LHCN-M2 (cell line): ENCODE data around the gene RERG. TPM values are rescaled to one million over a fixed set of nuclear protein-coding genes. Genes with fewer than 3 reads are reported as not detected.
"Not testable (repeated sequence)": the region's sequence is repeated elsewhere in the genome, so short reads cannot be mapped to it uniquely, and the experiment has no call there.

Source experiments
- DNase-seq: peaks from one replicate; pipeline ENCODE4 v3.0.0-alpha.2; 2012; ENCODE audit warnings: low read depth
- total RNA-seq: library from RNA; depleted of rRNA; stranded (reverse); fragments of >200 nt; gene quantifications from 2 replicates; pipeline ENCODE4 v1.2.3, GENCODE V29; 2014

Gene RERG
- total RNA-seq, 1 experiment from 2014 or later: 5.3 TPM

- peak; percentile 40 for DNase-seq
Measured at GRCh38 chr12:15151161-15152091, 69.8 kb downstream of the RERG start.

DNA sequence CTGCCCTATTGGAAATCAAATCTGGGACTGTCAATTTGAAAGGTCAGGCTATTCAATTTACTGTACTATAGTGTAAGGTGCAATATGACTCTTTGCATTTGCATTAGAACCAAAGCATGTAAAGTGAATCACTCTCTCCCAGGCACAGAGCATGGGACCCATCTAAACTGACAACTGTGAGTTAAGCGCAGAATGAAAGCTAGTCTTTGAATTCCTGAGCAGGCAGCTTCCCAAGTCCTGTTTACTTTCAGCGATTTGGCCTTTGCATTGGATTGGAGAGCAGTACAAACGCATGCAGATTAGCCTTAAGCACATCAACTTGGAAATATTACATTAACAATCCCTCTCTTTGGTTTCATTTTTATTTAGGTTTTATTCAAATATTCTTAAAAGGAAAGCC is 74.6 kb downstream of the RERG start:
- DNase-seq: no peak

DNA sequence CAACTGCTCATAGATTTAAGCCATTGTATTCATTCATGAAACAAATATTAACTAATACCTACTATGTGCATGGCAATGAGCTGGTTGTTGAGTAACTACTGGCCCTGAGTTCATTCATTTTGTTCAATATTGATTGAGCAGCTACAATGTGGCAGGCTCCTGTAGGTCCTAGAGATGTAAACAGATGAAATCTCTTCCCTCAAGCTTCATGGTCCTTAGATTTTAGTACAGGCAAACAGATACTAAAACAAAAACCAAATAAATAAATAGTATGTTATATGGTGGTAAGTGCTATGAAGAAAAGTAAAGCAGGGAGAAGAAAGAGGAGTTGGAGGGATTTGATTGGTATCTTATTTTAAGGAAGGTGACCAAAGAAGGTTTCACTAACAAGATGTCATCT is 77.8 kb downstream of the RERG start:
- no peak for DNase-seq

DNA sequence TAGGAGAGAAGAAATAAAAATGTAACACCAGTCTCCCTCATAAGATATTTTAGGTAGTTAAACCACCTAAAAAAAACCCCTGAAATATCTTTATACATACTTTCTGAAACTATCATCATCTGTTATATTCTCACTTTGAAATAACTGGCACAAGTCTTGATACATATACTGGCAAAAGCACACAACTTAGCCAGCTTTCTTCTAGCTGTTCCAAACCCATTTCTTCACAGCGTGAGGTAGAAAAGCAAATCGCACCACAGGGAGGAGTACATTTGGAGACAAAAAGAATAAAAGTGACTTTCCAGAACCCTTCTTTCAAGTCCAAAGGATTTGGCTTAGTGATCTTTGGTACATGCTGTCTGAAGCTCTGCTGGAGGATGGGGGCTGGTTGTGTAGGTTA is 78.5 kb downstream of the RERG start:
- DNase-seq: no peak

- peak; percentile 90 for DNase-seq
Measured at GRCh38 chr12:15131431-15131830, 89.8 kb downstream of the RERG start.

GRCh38 chr12:15130541-15130940 is 90.7 kb downstream of the RERG start:
- no peak for DNase-seq

- no peak for DNase-seq
Measured at GRCh38 chr12:15123401-15123800, 97.8 kb downstream of the RERG start.

GRCh38 chr12:15122344-15122743 is 98.9 kb downstream of the RERG start:
- DNase-seq: peak; percentile 70

GRCh38 chr12:15118955-15119354 is 102.3 kb downstream of the RERG start:
- no peak for DNase-seq

DNA sequence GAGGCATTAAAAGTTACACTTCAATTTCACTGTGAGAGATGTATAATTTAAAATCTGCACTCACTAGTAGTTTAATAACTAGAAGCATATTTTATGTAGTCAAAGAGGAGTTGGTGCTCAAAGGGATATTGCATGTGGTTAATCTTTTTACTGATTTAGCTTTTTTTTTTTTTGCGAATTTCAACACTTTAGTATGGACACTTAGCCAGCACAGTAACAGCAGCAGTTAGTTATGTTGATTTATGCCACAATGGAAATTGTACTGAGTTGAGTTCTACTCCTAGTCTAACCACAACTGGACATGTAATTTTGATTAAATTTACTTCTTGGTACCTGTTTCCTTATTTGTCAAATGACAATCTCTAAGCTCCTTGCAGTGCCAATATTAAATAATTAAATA is 104.2 kb downstream of the RERG start:
- DNase-seq: no peak

DNA sequence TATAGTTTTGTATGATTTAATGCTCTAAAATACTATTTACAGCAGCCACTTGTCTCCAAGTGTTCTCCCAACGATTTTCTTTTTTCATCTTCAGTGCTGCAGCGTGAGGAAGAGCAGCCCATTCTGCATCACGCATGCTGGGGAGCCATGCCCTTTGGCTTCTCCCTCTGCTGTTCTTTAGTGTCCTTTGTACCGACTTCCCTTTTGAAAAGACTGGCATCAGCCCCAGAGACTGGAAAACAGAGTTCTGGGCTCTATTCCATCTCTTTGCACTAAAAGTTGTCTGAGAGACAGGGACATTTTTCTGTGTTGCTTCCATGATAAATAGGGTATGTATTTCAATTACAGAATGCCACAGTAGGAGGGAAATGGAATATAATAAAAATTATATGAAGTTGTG is 105.1 kb downstream of the RERG start:
- no peak for DNase-seq

DNA sequence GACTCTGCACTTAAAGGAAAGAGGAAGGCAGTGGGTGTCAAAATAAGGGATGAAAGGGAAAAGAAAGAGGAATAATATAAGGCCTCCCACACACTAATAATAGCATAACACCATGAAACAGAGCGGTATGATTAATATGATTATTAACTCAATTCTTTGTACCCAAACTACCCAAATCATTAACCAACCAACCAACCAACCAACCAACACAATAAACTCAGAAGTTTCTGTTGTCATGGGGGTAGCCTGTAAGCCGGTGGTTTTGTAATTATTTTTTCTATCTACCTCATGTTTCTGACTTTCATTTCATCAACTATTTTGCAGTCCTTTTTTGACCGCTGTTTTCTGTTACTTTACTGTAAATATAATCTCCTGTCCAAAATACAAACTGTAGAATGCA is 105.8 kb downstream of the RERG start:
- no peak for DNase-seq

DNA sequence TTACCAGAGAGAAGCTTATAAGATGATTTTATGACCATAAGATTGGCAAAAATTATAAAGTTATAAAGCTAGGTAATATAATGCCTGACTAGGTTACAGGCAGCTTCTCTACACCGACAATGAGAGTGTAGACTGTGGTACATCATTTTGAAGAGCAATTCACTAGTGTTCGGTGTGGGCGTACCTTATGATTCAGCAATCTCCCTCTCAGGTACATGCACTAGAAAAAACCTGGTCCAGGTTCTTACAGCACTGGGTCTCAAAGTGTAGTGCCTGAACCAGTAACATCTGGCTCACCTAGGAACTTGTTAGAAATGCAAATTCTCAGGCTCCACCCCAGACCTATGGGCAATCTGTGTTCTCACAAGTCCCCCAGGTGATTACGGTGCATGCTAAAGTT is 106.7 kb downstream of the RERG start:
- DNase-seq: no peak

- DNase-seq: peak; percentile 1
Measured at GRCh38 chr12:15092826-15093225, 128.4 kb downstream of the RERG start.

DNA sequence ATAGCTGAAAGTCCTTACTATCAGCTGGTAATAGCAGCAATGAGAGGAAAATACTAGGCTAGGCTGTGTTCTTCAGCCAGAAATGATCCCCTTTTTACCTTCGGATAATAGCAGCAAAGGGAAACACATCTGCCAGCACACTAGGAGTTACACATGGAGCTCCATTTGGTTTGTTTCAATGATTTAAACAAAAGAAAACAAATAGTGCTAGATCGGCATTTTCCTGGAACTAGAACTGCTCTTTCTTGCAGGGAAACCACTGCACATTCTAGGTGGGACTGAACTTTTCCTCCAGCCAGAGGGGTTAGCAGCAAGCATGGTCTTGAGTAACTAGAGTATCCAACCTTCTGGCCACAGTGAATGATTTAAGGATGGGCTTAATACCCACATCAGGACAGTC is 130.8 kb downstream of the RERG start:
- DNase-seq: no peak

GRCh38 chr12:15088105-15088504 is 133.1 kb downstream of the RERG start:
- DNase-seq: peak; percentile 2

- not testable (repeated sequence) for DNase-seq
Measured at GRCh38 chr12:15077751-15078150, 143.5 kb downstream of the RERG start.

DNA sequence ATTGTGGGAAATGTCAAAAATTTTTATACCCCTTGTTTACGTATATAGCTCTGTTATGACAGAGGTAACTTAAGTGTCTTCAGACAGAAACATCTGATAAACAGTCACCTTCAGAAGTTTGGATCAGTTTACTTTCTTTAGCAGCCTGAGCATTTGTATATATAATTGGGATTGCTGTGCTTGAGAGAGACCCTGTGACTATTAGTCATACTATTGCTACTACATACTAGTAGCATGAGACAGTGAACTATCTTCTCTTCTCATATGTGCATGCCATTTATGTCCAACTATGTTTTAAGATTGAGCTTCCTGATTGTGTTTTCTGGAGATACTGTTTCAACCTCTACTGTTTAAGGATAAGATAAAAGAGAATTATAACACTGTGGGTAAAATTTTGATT is 146.9 kb downstream of the RERG start:
- DNase-seq: no peak

- DNase-seq: no peak
Measured at GRCh38 chr12:15059123-15059522, 162.1 kb downstream of the RERG start.
